ENCODE measurements around the gene CRYZ.
A peak's percentile ranks its signal among the peaks of the same experiment; 100 is the strongest.
"Not testable (repeated sequence)": the region's sequence is repeated elsewhere in the genome, so short reads cannot be mapped to it uniquely, and the experiment has no call there.

CRYZ gene

DNA sequence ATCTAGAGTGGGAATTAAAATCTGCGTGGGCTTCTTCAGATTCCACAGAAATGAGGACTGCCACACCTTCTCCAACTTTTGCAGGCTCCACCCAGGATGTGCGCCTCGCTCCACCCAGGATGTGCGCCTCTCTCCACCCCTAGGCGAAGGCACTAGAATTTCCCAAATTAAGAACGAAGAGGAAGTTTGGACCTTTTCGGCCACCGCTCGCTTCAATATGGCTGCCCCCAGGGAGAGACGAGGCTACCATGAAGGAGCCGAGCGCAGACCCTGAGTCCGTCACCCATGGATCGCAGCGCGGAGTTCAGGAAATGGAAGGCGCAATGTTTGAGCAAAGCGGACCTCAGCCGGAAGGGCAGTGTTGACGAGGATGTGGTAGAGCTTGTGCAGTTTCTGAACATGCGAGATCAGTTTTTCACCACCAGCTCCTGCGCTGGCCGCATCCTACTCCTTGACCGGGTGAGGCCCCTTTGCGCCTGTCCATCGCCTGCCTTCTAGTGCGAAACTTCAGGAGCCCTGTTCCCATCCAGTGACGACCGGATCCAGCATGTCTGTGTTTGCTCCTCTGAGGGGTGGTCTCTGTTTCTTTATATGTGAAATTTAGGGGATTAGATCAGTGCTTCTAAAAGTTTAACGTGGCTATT is at the start of gene CRYZ, which contains the start of gene TYW3:
Gene CRYZ, minus strand, starts transcription at position 91 of the 644 bp plus-strand sequence. CDS start 8,229 bp downstream, outside the sequence.
Gene TYW3, plus strand, starts transcription at position 193 of the 644 bp plus-strand sequence. Its CDS starts 93 bp downstream, at position 286.
- DNase-seq (ENCODE audit: extremely low read depth in 1 of 2, low read depth in 1 of 2): peak; percentile 63 to 65

GRCh38 chr1:74780594-74780993 is 47.7 kb upstream of the CRYZ start:
- no peak for DNase-seq (ENCODE audit: extremely low read depth in 1 of 2, low read depth in 1 of 2)

DNA sequence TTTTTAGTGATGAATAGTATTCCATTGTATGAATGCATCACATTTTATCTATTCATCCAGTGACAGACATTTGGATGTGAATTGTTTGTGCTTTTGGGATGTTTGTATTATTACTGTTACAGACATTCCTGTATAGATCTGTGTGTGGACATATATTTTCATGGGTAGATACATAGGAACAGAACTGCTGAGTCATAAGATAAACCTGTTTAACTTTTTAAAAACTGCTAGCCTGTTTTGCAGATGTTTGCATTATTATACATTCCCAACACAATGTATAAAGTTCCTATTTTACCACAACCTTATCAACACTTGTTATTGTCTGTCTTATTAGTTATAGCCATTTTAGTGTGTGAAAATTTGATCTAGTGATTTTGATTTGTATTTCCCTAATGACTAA is 46.9 kb upstream of the CRYZ start:
- DNase-seq (ENCODE audit: extremely low read depth in 1 of 2, low read depth in 1 of 2): no peak

DNA sequence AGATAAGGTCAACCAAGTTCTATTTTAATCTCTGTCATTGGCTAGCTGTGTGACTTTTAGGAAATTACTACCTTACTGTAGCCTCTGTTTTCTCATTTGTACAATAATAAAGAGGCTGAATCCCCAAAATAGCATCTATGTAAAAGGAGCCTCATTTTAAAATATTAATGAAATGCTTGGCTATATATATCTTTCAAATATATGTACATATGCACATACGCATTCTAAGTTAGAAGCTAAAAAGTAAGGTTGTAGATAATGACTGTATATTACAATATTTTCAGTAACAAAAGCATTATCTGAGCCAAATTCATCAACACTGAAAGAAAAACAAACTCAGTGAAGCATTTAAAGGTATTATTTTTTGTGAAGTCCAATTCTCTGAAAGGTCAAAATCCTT is 44.7 kb upstream of the CRYZ start:
- no peak for DNase-seq (ENCODE audit: extremely low read depth in 1 of 2, low read depth in 1 of 2)

- no peak for DNase-seq (ENCODE audit: extremely low read depth in 1 of 2, low read depth in 1 of 2)
Measured at GRCh38 chr1:74775735-74776134, 42.9 kb upstream of the CRYZ start.

- DNase-seq (ENCODE audit: extremely low read depth in 1 of 2, low read depth in 1 of 2): no peak
Measured at GRCh38 chr1:74773582-74773981, 40.7 kb upstream of the CRYZ start.

DNA sequence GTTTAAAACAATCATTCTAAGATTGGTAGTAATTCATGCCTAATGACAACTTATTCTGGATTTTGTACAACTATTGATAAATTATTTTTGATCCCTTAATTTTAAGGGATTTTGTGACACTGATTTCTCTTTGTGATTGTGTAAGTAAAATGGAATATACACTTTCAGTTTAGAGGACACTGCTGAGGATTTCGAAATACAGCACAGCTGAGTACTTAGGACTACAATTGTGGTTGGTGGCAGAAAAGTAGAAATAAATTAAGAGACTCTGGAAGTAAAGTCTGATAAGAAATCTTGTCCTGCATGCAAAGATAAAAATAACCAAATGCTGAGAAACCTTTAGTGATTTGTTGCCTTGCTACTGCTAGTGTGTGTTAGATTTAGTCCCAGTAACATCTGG is 40.1 kb upstream of the CRYZ start:
- no peak for DNase-seq (ENCODE audit: extremely low read depth in 1 of 2, low read depth in 1 of 2)

GRCh38 chr1:74771913-74772515 is 39.2 kb upstream of the CRYZ start:
- DNase-seq (ENCODE audit: extremely low read depth in 1 of 2, low read depth in 1 of 2): no peak

GRCh38 chr1:74767490-74767889 is 34.6 kb upstream of the CRYZ start:
- DNase-seq (ENCODE audit: extremely low read depth in 1 of 2, low read depth in 1 of 2): no peak

GRCh38 chr1:74766579-74766978 is 33.7 kb upstream of the CRYZ start:
- DNase-seq (ENCODE audit: extremely low read depth in 1 of 2, low read depth in 1 of 2): no peak

GRCh38 chr1:74763807-74764206 is 31.0 kb upstream of the CRYZ start:
- DNase-seq (ENCODE audit: extremely low read depth in 1 of 2, low read depth in 1 of 2): no peak

- DNase-seq (ENCODE audit: extremely low read depth in 1 of 2, low read depth in 1 of 2): not testable (repeated sequence)
Measured at GRCh38 chr1:74756650-74757049, 23.8 kb upstream of the CRYZ start.

DNA sequence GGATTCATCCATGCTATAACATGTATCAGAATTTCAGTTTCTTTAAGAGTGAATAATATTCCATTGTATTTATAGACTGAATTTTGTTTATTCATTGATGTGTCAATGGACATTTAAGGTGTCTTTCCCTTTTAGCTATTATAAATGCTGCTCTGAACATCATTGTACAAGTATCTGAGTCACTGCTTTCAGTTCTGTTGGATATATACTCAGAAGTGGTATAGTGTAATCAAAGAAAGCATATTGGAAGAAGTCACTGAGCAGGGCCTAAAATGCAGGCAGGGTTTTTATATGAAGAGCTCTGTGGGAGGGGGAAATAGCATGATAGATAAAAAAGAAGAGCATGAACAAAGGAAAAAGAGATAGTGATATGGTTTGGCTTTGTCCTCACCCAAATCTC is 22.6 kb upstream of the CRYZ start:
- DNase-seq (ENCODE audit: extremely low read depth in 1 of 2, low read depth in 1 of 2): no peak

- no peak for DNase-seq (ENCODE audit: extremely low read depth in 1 of 2, low read depth in 1 of 2)
Measured at GRCh38 chr1:74753104-74753503, 20.3 kb upstream of the CRYZ start.

GRCh38 chr1:74748960-74749359 is 16.1 kb upstream of the CRYZ start:
- no peak for DNase-seq (ENCODE audit: extremely low read depth in 1 of 2, low read depth in 1 of 2)

GRCh38 chr1:74745247-74745646 is 12.4 kb upstream of the CRYZ start:
- not testable (repeated sequence) for DNase-seq (ENCODE audit: extremely low read depth in 1 of 2, low read depth in 1 of 2)

DNA sequence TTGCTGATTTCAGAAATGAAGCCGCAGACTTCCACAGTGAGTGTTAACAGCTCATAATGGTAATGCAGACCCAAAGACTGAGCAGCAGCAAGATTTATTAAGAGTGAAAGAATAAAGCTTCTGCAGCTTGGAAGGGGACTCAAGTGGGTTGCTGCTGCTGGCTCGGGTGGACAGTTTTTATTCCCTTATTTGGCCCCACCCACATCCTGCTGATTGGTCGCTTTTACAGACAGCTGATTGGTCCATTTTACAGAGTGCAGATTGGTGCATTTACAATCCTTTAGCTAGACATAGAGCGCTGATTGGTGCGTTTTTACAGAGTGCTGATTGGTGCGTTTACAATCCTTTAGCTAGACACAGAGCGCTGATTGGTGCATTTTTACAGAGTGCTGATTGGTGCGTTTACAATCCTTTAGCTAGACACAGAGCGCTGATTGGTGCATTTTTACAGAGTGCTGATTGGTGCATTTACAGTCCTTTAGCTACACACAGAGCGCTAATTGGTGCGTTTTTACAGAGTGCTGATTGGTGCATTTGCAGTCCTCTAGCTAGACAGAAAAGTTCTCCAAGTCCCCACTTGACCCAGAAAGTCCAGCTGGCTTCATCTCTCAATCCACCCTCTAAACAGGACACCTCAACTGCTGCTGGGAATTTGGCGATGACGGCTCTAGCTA is 7.6 kb upstream of the CRYZ start:
- DNase-seq (ENCODE audit: extremely low read depth in 1 of 2, low read depth in 1 of 2): not testable (repeated sequence)

DNA sequence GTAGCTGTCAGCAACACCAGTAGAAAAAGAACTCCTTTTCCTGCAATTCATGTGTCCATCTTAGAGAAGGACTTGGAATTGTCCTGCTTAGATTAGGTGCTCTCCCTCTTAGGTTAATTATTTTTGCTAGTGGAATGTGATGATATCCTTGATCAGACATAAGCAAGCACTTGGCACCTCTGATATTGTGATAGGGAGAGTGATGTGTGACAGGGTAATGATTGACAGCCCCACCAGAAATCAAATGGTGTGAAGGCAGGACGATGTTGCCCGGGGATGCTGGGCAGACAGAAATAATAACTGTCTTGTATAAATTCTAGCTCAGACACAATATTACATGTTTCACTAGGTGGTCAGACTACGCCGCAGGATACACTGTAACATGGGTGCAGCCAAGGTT is 4.5 kb upstream of the CRYZ start:
- DNase-seq (ENCODE audit: extremely low read depth in 1 of 2, low read depth in 1 of 2): no peak

DNA sequence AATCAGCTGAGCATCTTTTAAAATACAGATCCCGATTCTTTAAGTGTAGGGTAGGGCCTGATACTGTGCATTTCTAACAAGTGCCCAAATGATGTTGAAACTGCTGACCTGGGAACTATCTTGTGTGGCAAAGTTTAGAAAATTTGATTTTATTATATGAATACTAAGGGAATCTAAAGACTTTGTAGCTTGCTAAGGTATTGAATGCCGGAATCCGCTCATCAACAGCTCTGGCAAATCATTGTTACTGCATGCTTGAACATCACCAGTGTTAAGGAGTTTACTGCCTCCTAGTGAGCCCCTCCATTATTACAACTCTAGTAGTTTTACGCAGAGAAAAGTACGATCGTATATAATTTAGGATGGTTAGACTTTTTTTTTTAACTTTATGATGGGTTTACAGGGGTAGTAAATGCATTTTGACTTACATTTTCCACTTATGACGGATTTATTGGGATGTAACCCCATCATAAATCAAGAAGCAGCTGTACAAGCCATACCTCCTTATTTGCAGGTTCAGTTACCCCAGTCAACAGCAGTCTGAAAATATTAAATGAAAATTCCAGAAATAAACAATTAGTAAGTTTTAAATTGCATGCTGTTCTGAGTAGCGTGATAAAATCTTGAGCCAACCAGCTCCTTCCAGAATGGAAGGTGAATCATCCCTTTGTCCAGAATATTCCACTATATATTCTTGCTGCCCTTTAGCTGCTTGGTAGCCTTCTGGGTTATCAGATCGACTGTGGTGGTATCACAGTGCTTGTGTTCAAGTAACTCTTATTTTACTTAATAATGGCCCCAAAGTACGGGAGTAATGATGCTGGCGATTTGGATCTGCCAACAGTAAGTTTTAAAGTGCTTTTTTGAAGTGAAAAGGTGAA is 994 bp upstream of the CRYZ start:
- no peak for DNase-seq (ENCODE audit: extremely low read depth in 1 of 2, low read depth in 1 of 2)

- not testable (repeated sequence) for DNase-seq (ENCODE audit: extremely low read depth in 1 of 2, low read depth in 1 of 2)
Measured at GRCh38 chr1:74732071-74732946, 541 bp downstream of the CRYZ start.

All from activated CD8-positive, alpha-beta memory T cell treated with anti-CD3 and anti-CD28 coated beads for 1 hour (primary cell).